Sigmoid colon (tissue), 4 donors: ENCODE measurements around the gene PPP1R7.

Source experiments
- CTCF ChIP-seq, 4 experiments: fragments of 450-650 bp in 3 of 4; fragments of 200-600 bp in 1 of 4; IDR thresholded peaks; one replicate each; pipeline ENCODE4 v1.5.1; 2016 to 2019; ENCODE audit warnings: antibody characterized with exemption in 4 of 4, mild to moderate bottlenecking in 3 of 4, moderate library complexity in 2 of 4
- POLR2AphosphoS5 ChIP-seq, 4 donors: sonication (generic); formaldehyde crosslinking; IDR thresholded peaks; one replicate each; pipeline ENCODE4 v1.6.1; 2017; ENCODE audit warnings: antibody characterized with exemption in 4 of 4

- TF ChIP-seq CTCF (IDR thresholded peaks at IDR 0.05) (no peak), POLR2AphosphoS5 (IDR thresholded peaks at IDR 0.05) (no peak)
Observed at GRCh38 chr2:241189093-241189855, 39.0 kb downstream of the PPP1R7 start.
